PC-9 (cell line): ENCODE results near the gene CCDC158.

Experiments used
- CTCF ChIP-seq: fragments of 200-600 bp; sonication (generic); conservative IDR thresholded peaks from 2 replicates; pipeline ENCODE4 v1.6.1; 2017; ENCODE audit warnings: mixed run types, antibody characterized with exemption, mild to moderate bottlenecking, moderate library complexity
- EZH2 ChIP-seq: fragments of 200-600 bp; sonication (generic); IDR thresholded peaks from 2 replicates; pipeline ENCODE4 v1.8.0; 2017; ENCODE audit warnings: antibody characterized with exemption, low read depth

GRCh38 chr4:76272073-76272472 lies 148.9 kb downstream of the CCDC158 start:
- TF ChIP-seq CTCF (no peak), EZH2 (no peak)
